ENCODE data around the gene AURKAIP1.
A peak's percentile ranks its signal among the peaks of the same experiment; 100 is the strongest.

Gene AURKAIP1

GRCh38 chr1:1398677-1399186, 23.7 kb upstream of the AURKAIP1 start:
- TF ChIP-seq CTCF (IDR thresholded peaks at IDR 0.05; ENCODE audit: low read depth, low read length), result no peak
- H3K4me3 ChIP-seq (replicated peaks in 1 of 2; ENCODE audit: low read depth in 2 of 2, low read length in 2 of 2), result peak overlapping the region; percentile 87 to 98
- DNase-seq (ENCODE audit: low read depth in 2 of 2), result no peak

GRCh38 chr1:1397839-1398523, 23.0 kb upstream of the AURKAIP1 start:
- H3K4me3 ChIP-seq (replicated peaks in 1 of 2; ENCODE audit: low read depth in 2 of 2, low read length in 2 of 2), result peak overlapping the region; percentile 87 to 98
- DNase-seq (ENCODE audit: low read depth in 2 of 2), result peak; percentile 44 to 86
- TF ChIP-seq CTCF (IDR thresholded peaks at IDR 0.05; ENCODE audit: low read depth, low read length), result no peak

- TF ChIP-seq CTCF (IDR thresholded peaks at IDR 0.05; ENCODE audit: low read depth, low read length), result no peak
- no peak overlapping the region for H3K4me3 ChIP-seq (replicated peaks in 1 of 2; ENCODE audit: low read depth in 2 of 2, low read length in 2 of 2)
- DNase-seq (ENCODE audit: low read depth in 2 of 2), result no peak
Observed at GRCh38 chr1:1395166-1395565, 20.2 kb upstream of the AURKAIP1 start.

GRCh38 chr1:1394116-1394515, 19.1 kb upstream of the AURKAIP1 start:
- H3K4me3 ChIP-seq (replicated peaks in 1 of 2; ENCODE audit: low read depth in 2 of 2, low read length in 2 of 2), result no peak overlapping the region
- DNase-seq (ENCODE audit: low read depth in 2 of 2), result no peak
- TF ChIP-seq CTCF (IDR thresholded peaks at IDR 0.05; ENCODE audit: low read depth, low read length), result no peak

- H3K4me3 ChIP-seq (replicated peaks in 1 of 2; ENCODE audit: low read depth in 2 of 2, low read length in 2 of 2), result no peak overlapping the region
- TF ChIP-seq CTCF (IDR thresholded peaks at IDR 0.05; ENCODE audit: low read depth, low read length), result no peak
- no peak for DNase-seq (ENCODE audit: low read depth in 2 of 2)
Observed at GRCh38 chr1:1393428-1393827, 18.4 kb upstream of the AURKAIP1 start.

GRCh38 chr1:1393014-1393413, 18.0 kb upstream of the AURKAIP1 start:
- no peak for DNase-seq (ENCODE audit: low read depth in 2 of 2)
- no peak overlapping the region for H3K4me3 ChIP-seq (replicated peaks in 1 of 2; ENCODE audit: low read depth in 2 of 2, low read length in 2 of 2)
- no peak for TF ChIP-seq CTCF (IDR thresholded peaks at IDR 0.05; ENCODE audit: low read depth, low read length)

- no peak for TF ChIP-seq CTCF (IDR thresholded peaks at IDR 0.05; ENCODE audit: low read depth, low read length)
- H3K4me3 ChIP-seq (replicated peaks in 1 of 2; ENCODE audit: low read depth in 2 of 2, low read length in 2 of 2), result no peak overlapping the region
- no peak for DNase-seq (ENCODE audit: low read depth in 2 of 2)
Observed at GRCh38 chr1:1391225-1391624, 16.2 kb upstream of the AURKAIP1 start.
